Neural cell (in vitro differentiated cells): ENCODE results near the gene MBD2. TPM values are rescaled to one million over a fixed set of nuclear protein-coding genes. Genes with fewer than 3 reads are reported as not detected.

Source experiments
- H2AFZ ChIP-seq: fragments of 200-600, 300-800 bp; sonication (generic), shearing (Covaris generic); 2 replicates; pipeline ENCODE4 v1.6.0; 2014; ENCODE audit warnings: low read depth, mild to moderate bottlenecking, antibody characterized with exemption, low read length, moderate library complexity
- H3F3A ChIP-seq: fragments of 200-600 bp; shearing (Covaris generic); 2 replicates; pipeline ENCODE4 v1.6.1; 2016; ENCODE audit warnings: mild to moderate bottlenecking, moderate library complexity, mixed read lengths, antibody characterized with exemption, low read length; ENCODE audit not compliant: insufficient read depth, poor library complexity, severe bottlenecking
- H3K27ac ChIP-seq: fragments of 200-600, 300-800 bp; sonication (generic), shearing (Covaris generic); 2 replicates; pipeline ENCODE4 v1.5.1; 2014; ENCODE audit warnings: mild to moderate bottlenecking, low read length, moderate library complexity
- H3K27me3 ChIP-seq: fragments of 300-800, 200-600 bp; sonication (generic), shearing (Covaris generic); 2 replicates; pipeline ENCODE4 v1.6.0; 2014; ENCODE audit warnings: mild to moderate bottlenecking, low read depth, low read length, moderate library complexity; ENCODE audit not compliant: insufficient read depth
- H3K36me3 ChIP-seq: fragments of 300-800, 200-600 bp; sonication (generic), shearing (Covaris generic); 2 replicates; pipeline ENCODE4 v1.5.1; 2014; ENCODE audit warnings: mild to moderate bottlenecking, antibody characterized with exemption, low read length, moderate library complexity; ENCODE audit not compliant: insufficient read depth
- H3K4me2 ChIP-seq: fragments of 300-800, 200-600 bp; sonication (generic), shearing (Covaris generic); 2 replicates; pipeline ENCODE4 v1.6.0; 2014; ENCODE audit warnings: mild to moderate bottlenecking, low read length
- H3K4me3 ChIP-seq: fragments of 300-800, 200-600 bp; sonication (generic), shearing (Covaris generic); 2 replicates; pipeline ENCODE4 v1.5.1; 2014; ENCODE audit warnings: mild to moderate bottlenecking, low read length, moderate library complexity
- H3K79me2 ChIP-seq: fragments of 200-600 bp; shearing (Covaris generic); replicated peaks from 2 replicates; pipeline ENCODE4 v1.6.0; 2014; ENCODE audit warnings: mild to moderate bottlenecking, low read length, moderate library complexity; ENCODE audit not compliant: insufficient read depth
- H3K9ac ChIP-seq: fragments of 300-800, 200-600 bp; sonication (generic), shearing (Covaris generic); 2 replicates; pipeline ENCODE4 v1.6.1; 2016; ENCODE audit warnings: mild to moderate bottlenecking, low read length, mixed read lengths
- H3K9me2 ChIP-seq: fragments of 200-600 bp; shearing (Covaris generic); 2 replicates; pipeline ENCODE4 v1.6.1; 2016; ENCODE audit warnings: mild to moderate bottlenecking, low read length, mixed read lengths; ENCODE audit not compliant: insufficient read depth
- H3K9me3 ChIP-seq: fragments of 200-600, 300-800 bp; sonication (generic), shearing (Covaris generic); 2 replicates; pipeline ENCODE4 v1.6.1; 2016; ENCODE audit warnings: mild to moderate bottlenecking, mixed run types, low read length, moderate library complexity, mixed read lengths
- H4K20me1 ChIP-seq: fragments of 200-600 bp; shearing (Covaris generic); 2 replicates; pipeline ENCODE4 v1.6.1; 2016; ENCODE audit warnings: mild to moderate bottlenecking, mixed run types; ENCODE audit not compliant: insufficient read depth
- EP300 ChIP-seq: fragments of 450-650 bp; conservative IDR thresholded peaks from 2 replicates; pipeline ENCODE4 v1.6.1; 2014; ENCODE audit warnings: antibody characterized with exemption, mild to moderate bottlenecking, moderate library complexity; ENCODE audit not compliant: poor library complexity, severe bottlenecking
- EZH2 ChIP-seq: fragments of 200-600, 300-800 bp; shearing (Covaris generic), sonication (generic); IDR thresholded peaks from 2 replicates; pipeline ENCODE4 v1.6.1; 2014; ENCODE audit warnings: antibody characterized with exemption, low read length, borderline replicate concordance, mild to moderate bottlenecking; ENCODE audit not compliant: insufficient read depth, poor library complexity, severe bottlenecking
- MXI1 ChIP-seq: fragments of 450-650 bp; conservative IDR thresholded peaks from 2 replicates; pipeline ENCODE4 v1.6.1; 2014; ENCODE audit warnings: antibody characterized with exemption, mild to moderate bottlenecking; ENCODE audit not compliant: poor library complexity, severe bottlenecking
- POLR2AphosphoS5 ChIP-seq: IDR thresholded peaks from 2 replicates; pipeline ENCODE4 v1.6.1; 2012
- RAD21 ChIP-seq: fragments of 450-650 bp; conservative IDR thresholded peaks from 2 replicates; pipeline ENCODE4 v1.6.1; 2014; ENCODE audit warnings: antibody characterized with exemption, mild to moderate bottlenecking, moderate library complexity
- SMC3 ChIP-seq: fragments of 450-650 bp; conservative IDR thresholded peaks from 2 replicates; pipeline ENCODE4 v1.6.1; 2014; ENCODE audit warnings: antibody characterized with exemption, mild to moderate bottlenecking, moderate library complexity; ENCODE audit not compliant: poor library complexity
- TAF1 ChIP-seq: IDR thresholded peaks from 2 replicates; pipeline ENCODE4 v1.6.1; 2012; ENCODE audit warnings: low read depth
- polyA plus RNA-seq: library from polyadenylated mRNA; depleted of rRNA; stranded (reverse); fragments of >200 nt; gene quantifications from 2 replicates; pipeline ENCODE4 v1.2.3, GENCODE V29; 2014
- TF ChIP-seq, protein P1 (sequence below): IDR thresholded peaks from 2 replicates; pipeline ENCODE4 v1.6.1; 2012; ENCODE audit warnings: borderline replicate concordance
- TF ChIP-seq, protein P2 (sequence below): fragments of 450-650 bp; IDR thresholded peaks from 2 replicates; pipeline ENCODE4 v1.5.1; 2014; ENCODE audit warnings: antibody characterized with exemption, mild to moderate bottlenecking, moderate library complexity; ENCODE audit not compliant: poor library complexity, severe bottlenecking

The MBD2 gene
- polyA plus RNA-seq, 1 donor from 2014 or later: 16.4 TPM

DNA sequence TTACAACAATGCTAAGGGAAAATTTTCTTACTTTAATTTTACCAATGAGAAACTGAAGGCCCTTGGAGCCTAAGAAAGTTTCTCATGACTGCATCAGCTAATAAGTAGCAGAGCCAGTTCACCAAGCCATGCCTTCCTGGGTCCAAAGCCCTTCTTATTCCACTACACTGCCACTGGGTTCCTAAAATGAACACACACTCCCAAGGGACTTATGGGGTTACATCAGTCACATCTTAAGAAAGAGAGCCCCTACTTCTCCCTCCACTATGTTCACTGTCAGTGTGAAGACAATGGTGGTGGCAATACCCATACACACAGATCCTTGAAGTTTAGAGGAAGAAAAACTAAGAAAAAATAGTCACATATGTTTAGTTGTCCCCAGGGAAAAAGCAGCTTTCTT is 20.6 kb downstream of the MBD2 start:
- Histone ChIP-seq H4K20me1 (no peaks in the 10 kb centered on the region), H3F3A (no peaks in the 10 kb centered on the region), H3K9ac (no peak overlapping the region), H2AFZ (no peak overlapping the region), H3K9me3 (no peaks in the 10 kb centered on the region), H3K27ac (no peak overlapping the region), H3K4me2 (no peak overlapping the region), H3K36me3 (peaks cover 5% of the 10 kb centered on the region), H3K79me2 (peaks cover 19% of the 10 kb centered on the region), H3K27me3 (no peaks in the 10 kb centered on the region), H3K4me3 (no peak overlapping the region), H3K9me2 (no peaks in the 10 kb centered on the region)
- TF ChIP-seq MXI1: no peak
- no peak for TF ChIP-seq EZH2
- no peak for TF ChIP-seq POLR2AphosphoS5
- no peak for TF ChIP-seq EP300
- no peak for TF ChIP-seq RAD21
- TF ChIP-seq, protein P1, sequence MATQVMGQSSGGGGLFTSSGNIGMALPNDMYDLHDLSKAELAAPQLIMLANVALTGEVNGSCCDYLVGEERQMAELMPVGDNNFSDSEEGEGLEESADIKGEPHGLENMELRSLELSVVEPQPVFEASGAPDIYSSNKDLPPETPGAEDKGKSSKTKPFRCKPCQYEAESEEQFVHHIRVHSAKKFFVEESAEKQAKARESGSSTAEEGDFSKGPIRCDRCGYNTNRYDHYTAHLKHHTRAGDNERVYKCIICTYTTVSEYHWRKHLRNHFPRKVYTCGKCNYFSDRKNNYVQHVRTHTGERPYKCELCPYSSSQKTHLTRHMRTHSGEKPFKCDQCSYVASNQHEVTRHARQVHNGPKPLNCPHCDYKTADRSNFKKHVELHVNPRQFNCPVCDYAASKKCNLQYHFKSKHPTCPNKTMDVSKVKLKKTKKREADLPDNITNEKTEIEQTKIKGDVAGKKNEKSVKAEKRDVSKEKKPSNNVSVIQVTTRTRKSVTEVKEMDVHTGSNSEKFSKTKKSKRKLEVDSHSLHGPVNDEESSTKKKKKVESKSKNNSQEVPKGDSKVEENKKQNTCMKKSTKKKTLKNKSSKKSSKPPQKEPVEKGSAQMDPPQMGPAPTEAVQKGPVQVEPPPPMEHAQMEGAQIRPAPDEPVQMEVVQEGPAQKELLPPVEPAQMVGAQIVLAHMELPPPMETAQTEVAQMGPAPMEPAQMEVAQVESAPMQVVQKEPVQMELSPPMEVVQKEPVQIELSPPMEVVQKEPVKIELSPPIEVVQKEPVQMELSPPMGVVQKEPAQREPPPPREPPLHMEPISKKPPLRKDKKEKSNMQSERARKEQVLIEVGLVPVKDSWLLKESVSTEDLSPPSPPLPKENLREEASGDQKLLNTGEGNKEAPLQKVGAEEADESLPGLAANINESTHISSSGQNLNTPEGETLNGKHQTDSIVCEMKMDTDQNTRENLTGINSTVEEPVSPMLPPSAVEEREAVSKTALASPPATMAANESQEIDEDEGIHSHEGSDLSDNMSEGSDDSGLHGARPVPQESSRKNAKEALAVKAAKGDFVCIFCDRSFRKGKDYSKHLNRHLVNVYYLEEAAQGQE: no peak
- TF ChIP-seq SMC3: no peak
- TF ChIP-seq, protein P2, sequence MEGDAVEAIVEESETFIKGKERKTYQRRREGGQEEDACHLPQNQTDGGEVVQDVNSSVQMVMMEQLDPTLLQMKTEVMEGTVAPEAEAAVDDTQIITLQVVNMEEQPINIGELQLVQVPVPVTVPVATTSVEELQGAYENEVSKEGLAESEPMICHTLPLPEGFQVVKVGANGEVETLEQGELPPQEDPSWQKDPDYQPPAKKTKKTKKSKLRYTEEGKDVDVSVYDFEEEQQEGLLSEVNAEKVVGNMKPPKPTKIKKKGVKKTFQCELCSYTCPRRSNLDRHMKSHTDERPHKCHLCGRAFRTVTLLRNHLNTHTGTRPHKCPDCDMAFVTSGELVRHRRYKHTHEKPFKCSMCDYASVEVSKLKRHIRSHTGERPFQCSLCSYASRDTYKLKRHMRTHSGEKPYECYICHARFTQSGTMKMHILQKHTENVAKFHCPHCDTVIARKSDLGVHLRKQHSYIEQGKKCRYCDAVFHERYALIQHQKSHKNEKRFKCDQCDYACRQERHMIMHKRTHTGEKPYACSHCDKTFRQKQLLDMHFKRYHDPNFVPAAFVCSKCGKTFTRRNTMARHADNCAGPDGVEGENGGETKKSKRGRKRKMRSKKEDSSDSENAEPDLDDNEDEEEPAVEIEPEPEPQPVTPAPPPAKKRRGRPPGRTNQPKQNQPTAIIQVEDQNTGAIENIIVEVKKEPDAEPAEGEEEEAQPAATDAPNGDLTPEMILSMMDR: no peak
- no peak for TF ChIP-seq TAF1

DNA sequence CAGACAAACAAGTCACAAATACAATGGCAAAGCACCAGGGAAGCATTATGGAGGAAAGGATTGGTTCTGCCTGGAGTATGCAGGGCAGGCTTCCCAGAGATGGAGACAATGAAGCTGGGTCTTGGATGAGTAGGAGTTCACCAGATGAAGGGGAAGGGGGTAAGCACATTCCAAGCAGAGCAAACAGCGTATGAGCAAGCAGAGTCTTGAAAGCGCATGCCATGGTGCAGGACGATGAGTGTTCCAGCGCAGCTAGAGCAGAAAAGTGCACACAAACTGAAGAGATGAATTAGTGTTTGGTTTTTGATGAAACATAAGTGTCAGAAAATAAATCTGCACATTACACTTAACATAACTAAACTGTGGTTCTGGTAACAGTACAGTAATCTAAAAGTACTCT is 21.6 kb downstream of the MBD2 start:
- H3K4me2 ChIP-seq: no peak overlapping the region
- no peak overlapping the region for H2AFZ ChIP-seq
- H4K20me1 ChIP-seq: no peaks in the 10 kb centered on the region
- peaks cover 5% of the 10 kb centered on the region for H3K36me3 ChIP-seq
- no peak overlapping the region for H3K9ac ChIP-seq
- H3K27ac ChIP-seq: no peak overlapping the region
- no peaks in the 10 kb centered on the region for H3K9me3 ChIP-seq
- peaks cover 19% of the 10 kb centered on the region for H3K79me2 ChIP-seq
- no peaks in the 10 kb centered on the region for H3K9me2 ChIP-seq
- no peak overlapping the region for H3K4me3 ChIP-seq
- no peaks in the 10 kb centered on the region for H3K27me3 ChIP-seq
- no peaks in the 10 kb centered on the region for H3F3A ChIP-seq
- TF ChIP-seq TAF1: no peak
- no peak for TF ChIP-seq RAD21
- TF ChIP-seq MXI1: no peak
- TF ChIP-seq POLR2AphosphoS5: no peak
- TF ChIP-seq, protein P1: no peak
- no peak for TF ChIP-seq SMC3
- TF ChIP-seq EZH2: no peak
- TF ChIP-seq, protein P2: no peak
- no peak for TF ChIP-seq EP300
